Skeletal muscle cell (primary cell): Measurements from ENCODE around the gene CBX3.
A peak's percentile ranks its signal among the peaks of the same experiment; 100 is the strongest.
"Not testable (repeated sequence)": the region's sequence is repeated elsewhere in the genome, so short reads cannot be mapped to it uniquely, and the experiment has no call there.

Experiments used
- DNase-seq: peaks from one replicate; pipeline ENCODE4 v3.0.0-alpha.2; 2010; ENCODE audit warnings: low read depth
- H3K4me3 ChIP-seq: 2 replicates; pipeline ENCODE4 v1.5.1; 2011; ENCODE audit warnings: low read depth, mild to moderate bottlenecking, control low read depth, low read length, moderate library complexity

CBX3 gene

GRCh38 chr7:26185844-26186180, 15.7 kb upstream of the CBX3 start:
- H3K4me3 ChIP-seq = no peak overlapping the region
- DNase-seq = no peak

GRCh38 chr7:26186364-26187311, 14.9 kb upstream of the CBX3 start:
- H3K4me3 ChIP-seq = no peak overlapping the region
- no peak for DNase-seq

- no peak overlapping the region for H3K4me3 ChIP-seq
- DNase-seq = no peak
Measured at GRCh38 chr7:26187380-26188205, 14.0 kb upstream of the CBX3 start.

GRCh38 chr7:26188206-26188956, 13.2 kb upstream of the CBX3 start:
- no peak for DNase-seq
- no peak overlapping the region for H3K4me3 ChIP-seq

GRCh38 chr7:26188957-26189541, 12.5 kb upstream of the CBX3 start:
- H3K4me3 ChIP-seq = no peak overlapping the region
- DNase-seq = no peak

GRCh38 chr7:26189697-26190096, 11.8 kb upstream of the CBX3 start:
- no peak for DNase-seq
- H3K4me3 ChIP-seq = no peak overlapping the region

GRCh38 chr7:26190417-26190869, 11.1 kb upstream of the CBX3 start:
- no peak for DNase-seq

GRCh38 chr7:26191233-26191973, 10.1 kb upstream of the CBX3 start:
- H3K4me3 ChIP-seq = no peak overlapping the region

More at GRCh38 chr7:26190417-26190869, 11.1 kb upstream of the CBX3 start:
- no peak overlapping the region for H3K4me3 ChIP-seq

GRCh38 chr7:26191974-26192479, 9.5 kb upstream of the CBX3 start:
- DNase-seq = no peak
- H3K4me3 ChIP-seq = no peak overlapping the region

More at GRCh38 chr7:26191233-26191973, 10.1 kb upstream of the CBX3 start:
- no peak for DNase-seq

- no peak for DNase-seq
- H3K4me3 ChIP-seq = no peak overlapping the region
Measured at GRCh38 chr7:26192485-26193087, 9.0 kb upstream of the CBX3 start.

GRCh38 chr7:26193432-26194207, 7.9 kb upstream of the CBX3 start:
- no peak overlapping the region for H3K4me3 ChIP-seq
- no peak for DNase-seq

- not testable (repeated sequence) for DNase-seq, H3K4me3 ChIP-seq
Measured at GRCh38 chr7:26194764-26195163, 6.8 kb upstream of the CBX3 start.

GRCh38 chr7:26195182-26195581, 6.4 kb upstream of the CBX3 start:
- no peak for DNase-seq
- no peak overlapping the region for H3K4me3 ChIP-seq

GRCh38 chr7:26195867-26196657, 5.5 kb upstream of the CBX3 start:
- no peak for DNase-seq
- no peak overlapping the region for H3K4me3 ChIP-seq

GRCh38 chr7:26197153-26198115, 4.1 kb upstream of the CBX3 start:
- DNase-seq = no peak
- H3K4me3 ChIP-seq = peak overlapping the region; percentile 88
